Hematopoietic multipotent progenitor cell treated with erythropoietin and hydrocortisone succinate and interleukin-3 and kit ligand, for 6 days (in vitro differentiated cells): ENCODE measurements around the gene EEPD1.
"Not testable (repeated sequence)": the region's sequence is repeated elsewhere in the genome, so short reads cannot be mapped to it uniquely, and the experiment has no call there.

ENCODE experiments used
- DNase-seq: peaks from one replicate; pipeline ENCODE4 v3.0.0-alpha.2; 2015

EEPD1 gene

DNA sequence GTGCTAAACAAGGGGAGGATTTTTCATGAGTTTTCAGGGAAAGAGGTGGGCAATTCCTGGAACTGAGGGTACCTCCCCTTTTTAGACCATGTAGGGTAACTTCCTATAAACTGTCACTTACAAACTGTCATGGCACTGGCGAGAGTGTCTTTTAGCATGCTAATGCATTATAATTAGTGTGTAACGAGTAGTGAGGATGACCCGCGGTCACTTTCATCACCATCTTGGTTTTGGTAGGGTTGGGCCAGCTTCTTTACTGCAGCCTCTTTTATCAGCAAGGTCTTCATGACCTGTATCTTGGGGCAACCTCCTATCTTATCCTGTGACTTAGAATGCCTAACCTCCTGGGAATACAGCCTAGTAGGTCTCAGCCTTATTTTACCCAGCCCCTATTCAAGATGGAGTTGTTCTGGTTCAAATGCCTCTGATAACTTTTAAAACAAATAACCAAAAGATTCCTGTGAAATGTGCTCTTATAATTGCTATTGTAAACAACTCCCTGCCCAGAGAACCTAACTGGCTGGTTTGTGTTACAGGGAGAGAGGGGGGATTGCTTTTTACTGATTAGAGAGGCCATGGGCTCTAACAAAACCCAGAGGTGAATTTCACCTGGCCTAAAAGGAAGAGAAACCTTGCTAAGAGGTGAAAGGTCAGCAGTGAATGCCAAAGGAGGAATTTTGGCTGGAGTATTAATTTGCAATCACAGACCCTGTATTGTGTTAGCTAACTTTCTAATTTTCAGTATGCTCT, 64.3 kb downstream of the EEPD1 start:
- DNase-seq: no peak

DNA sequence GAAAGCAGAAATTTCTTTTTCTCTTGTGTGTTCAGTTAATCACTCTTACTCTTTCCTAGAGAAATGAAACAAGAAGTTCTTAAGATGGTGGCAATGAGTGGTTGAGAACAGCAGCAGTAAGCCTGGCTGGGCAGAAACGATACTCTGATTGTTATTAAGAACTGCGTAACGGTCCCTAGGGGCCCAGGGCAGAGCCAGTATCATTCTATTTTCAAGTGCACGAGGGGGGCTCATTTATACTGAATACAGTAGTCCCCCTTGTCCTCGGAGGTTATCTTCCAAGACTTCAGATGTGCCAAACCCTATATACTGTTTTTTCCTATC, 64.9 kb downstream of the EEPD1 start:
- DNase-seq: no peak

DNA sequence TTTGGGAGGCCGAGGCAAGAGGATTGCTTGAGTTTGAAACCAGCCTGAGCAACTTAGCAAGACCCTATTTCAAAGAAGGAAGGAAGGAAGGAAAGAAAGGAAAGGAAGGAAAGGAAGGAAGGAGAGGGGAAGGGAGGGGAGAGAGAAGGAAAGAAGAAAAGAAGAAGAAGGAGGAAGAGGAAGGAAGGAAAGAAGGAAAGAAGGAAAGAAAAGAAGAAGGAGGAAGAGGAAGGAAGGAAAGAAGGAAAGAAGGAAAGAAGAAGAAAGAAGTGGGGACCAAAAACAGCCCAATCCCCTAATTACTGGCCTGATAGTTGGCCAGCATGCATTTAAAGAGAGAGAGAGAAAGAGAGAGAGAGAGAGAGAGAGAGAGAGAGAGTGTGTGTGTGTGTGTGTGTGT, 66.4 kb downstream of the EEPD1 start:
- DNase-seq: no peak

DNA sequence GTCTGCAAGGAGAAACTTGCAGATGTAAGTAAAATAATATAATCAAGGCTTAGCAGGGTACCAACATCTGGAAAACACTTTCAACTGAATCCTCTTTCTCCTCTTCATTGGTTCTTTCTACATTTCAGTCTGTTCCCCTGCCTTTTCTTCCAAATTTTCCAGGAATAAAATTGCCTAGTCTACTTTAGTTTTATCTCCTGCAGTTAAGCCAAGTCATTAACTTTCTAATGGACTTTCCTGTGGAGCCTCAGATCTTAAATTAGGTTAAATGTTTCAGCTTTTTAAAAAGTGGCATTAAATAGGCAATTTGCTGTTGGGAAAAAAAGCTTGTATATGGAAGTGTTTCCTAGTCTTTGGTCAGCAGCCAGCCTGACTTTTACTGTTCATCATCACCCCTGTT, 70.8 kb downstream of the EEPD1 start:
- no peak for DNase-seq

DNA sequence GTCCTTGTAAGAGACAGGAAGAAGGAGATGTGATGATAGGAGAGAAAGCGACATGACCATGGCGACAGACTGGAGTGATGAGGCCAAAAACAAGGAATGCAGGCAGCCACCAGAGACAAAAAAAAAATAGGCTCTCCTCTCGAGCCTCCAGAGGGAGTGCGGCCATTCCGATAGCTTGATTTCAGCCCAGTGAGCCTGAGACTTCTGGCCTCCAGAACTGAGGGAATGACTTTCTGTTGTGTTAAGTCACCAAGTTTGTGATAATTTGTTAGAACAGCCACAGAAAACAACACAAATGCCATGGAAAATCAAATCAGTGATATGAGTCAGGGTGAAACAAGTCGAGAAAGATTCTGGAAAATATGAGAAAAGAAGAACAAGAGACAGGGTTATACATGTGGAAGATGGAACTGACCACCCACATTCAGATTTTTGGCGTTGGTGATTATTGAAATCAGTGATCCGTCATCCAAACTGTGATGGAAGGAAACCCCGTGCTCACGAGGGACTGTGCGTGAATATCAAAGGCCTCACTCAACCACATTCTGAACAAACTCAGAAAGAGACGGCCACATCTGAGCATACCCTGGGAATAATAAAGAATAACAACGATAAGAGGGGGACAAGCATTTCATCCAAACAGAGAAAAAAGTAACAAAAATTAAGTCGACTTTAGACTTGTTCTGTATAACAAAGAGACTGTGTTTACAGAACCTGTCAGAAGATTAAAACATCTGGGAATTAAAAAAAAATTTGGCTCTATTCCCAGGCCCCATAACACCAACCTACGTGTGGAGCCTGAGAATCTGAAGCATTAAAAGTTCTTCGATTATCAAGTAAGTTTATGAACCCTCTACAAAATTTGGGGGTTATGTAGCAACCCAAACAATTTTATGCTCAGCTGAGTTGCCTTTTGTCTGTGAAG, 72.1 kb downstream of the EEPD1 start:
- no peak for DNase-seq

- no peak for DNase-seq
Observed at GRCh38 chr7:36226151-36226550, 73.1 kb downstream of the EEPD1 start.

DNA sequence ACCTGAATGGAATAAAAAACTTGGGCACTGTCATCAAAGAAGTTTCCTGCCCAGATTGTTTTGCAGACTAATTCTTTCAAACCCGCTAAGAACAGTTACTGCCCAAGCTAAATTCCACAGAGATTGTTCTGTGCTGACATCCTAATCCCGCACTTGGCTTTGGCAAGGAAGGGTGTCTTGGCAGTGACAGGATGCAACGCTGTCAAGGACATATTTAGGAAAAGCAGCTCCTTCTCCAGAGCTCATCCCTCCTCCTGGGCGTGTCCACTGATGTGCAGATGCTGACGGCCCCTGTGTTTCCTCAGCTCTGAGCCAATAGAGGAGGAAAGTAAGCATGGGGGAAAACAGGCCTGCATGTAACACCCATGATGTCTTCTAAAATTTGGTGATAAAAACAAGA, 74.2 kb downstream of the EEPD1 start:
- DNase-seq: no peak

GRCh38 chr7:36228039-36228438, 75.0 kb downstream of the EEPD1 start:
- no peak for DNase-seq

- DNase-seq: no peak
Observed at GRCh38 chr7:36231406-36231805, 78.4 kb downstream of the EEPD1 start.

DNA sequence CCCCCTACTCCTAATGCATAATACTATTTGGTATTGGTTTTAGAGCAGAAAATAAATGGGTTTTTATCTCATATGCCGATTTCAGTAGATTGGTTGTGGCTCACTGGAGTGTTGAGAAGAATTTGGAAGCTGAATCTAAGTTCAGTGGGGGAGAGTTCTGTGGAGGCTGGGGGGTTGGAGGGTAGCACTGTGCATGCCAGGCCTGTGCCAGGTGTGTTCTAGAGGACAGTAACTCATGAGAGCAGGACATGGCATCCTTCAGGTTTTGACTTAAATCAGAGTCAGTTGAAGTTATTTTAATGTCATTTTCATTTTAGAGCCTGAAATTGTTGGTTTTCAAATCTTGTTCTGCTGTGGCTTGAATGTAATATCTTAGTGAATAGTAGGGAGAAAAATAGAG, 79.5 kb downstream of the EEPD1 start:
- no peak for DNase-seq

DNA sequence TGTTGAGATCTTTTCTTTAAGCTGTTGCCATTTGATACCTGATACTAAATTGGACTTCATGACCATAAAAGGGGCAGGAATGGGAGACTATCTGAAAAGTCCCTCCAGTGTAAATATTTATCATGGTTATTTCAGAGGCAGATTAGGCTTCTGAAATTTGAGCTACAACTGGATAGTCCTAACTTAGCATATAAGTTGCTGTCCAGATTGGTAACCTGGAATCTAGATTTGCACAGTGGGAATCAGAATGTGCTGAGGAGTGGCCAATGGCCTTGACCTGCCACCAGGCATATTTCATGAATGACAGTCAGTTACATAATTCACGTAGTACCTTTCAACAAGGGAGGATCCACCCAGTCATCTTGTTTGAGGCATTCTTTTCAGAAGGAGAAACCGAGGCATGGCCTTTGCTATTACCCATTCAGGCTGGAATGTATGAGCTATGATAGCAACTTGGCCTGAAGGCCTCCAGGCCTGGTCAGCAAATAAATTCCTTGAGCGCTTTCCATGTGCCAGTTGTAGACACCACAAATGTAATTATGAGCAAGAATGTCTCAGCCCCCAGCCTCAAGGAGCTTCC, 80.0 kb downstream of the EEPD1 start:
- DNase-seq: no peak

DNA sequence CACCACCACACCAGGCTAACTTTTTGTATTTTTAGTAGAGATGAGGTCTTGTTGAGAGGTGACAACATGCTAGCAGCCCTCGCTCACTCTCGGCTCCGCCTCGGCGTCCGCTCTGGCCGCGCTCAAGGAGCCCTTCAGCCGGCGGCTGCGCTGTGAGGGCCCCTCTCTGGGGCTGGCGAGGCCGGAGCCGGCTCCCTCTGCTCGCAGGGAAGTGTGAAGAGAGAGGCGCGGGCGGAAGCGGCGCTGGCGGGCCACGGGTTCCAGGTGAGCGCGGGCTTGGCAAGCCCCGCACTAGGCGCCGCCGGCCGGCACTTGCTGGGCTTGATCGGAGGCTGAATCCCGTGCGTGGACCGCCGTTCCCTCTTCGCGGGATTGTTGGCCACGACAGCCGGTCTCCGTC, 83.0 kb downstream of the EEPD1 start:
- DNase-seq: no peak

DNA sequence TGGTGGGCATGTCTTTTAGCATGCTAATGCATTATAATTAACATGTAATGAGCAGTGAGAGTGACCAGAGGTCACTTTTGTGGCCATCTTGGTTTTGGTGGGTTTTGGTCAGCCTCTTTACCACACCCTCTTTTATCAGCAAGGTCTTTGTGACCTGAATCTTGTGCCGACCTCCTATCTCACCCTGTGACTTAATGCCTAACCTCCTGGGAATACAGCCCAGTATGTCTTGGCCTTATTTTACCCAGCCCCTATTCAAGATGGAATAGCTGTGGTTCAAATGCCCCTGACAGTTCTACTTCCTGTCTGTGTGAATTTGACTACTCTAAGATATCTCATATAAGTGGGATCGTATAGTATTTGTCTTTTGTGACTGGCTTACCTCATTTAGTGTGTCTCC, 85.1 kb downstream of the EEPD1 start:
- no peak for DNase-seq

DNA sequence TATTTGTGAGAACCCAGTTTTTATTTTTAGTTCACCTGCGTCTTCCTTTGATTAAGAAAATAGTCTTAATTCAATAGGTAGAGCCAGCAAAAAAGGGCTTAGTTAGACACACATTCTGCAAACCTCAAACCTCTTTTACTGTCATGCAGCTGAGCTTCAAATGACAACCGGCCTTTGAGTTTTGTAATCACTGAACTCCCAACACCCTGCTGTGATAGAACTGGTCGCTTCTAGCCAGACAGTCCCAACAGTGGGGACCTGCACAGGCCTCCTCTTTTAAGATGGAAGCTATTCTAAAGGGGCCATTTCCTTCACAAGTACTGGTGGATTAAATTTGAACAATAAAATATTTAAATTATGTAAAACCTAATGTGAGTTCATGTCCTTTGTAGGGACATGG, 90.3 kb downstream of the EEPD1 start:
- not testable (repeated sequence) for DNase-seq

GRCh38 chr7:36244001-36244400, 90.9 kb downstream of the EEPD1 start:
- not testable (repeated sequence) for DNase-seq

GRCh38 chr7:36244429-36244828, 91.4 kb downstream of the EEPD1 start:
- DNase-seq: no peak

DNA sequence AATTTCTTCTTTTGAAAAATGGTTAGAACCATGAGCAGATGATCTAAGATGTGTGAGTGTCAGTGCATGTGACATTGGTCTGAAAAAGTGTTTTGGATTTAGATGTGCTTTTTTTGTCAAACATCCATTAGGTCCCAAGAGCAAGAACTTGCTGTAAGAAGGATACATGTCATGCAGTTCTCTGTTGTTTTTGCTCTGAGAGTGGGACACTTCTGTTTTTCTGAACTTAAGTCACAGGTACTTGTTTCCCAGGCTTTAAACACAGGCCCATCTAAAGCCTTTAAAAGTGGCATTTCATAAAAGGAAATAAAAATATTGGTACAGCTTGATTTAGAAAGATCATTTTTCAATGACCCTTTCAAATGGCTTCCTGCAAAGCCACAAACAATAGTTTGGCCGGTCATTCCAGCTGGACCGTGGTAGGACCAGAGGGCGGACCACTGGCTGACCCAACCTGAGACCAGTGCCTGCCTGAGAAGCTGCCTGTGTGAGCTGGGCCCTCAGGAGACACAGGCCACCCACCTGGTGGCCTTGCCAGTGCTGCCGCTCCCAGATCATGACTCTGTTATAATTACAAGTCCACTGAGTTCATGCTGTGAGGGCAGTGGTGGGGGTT, 92.7 kb downstream of the EEPD1 start:
- DNase-seq: no peak

DNA sequence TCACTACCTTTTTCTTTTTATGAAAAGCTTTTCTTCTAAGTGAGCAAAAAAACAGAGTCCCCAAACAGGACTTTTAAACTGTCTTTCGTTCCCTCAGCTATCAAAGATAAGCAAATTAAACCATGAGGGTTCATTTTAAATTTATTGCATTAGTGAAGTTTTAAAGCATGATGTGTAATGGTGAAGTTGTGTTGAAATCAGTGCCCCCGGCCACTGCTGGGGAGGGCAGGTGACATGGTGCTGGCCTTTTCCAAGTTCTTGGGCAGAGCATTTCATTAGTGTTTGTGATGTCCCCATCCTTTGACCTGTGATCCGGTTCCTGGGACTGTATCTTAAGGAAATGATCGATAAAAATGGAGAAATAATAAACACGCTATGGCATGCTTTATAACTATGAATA, 96.0 kb downstream of the EEPD1 start:
- DNase-seq: no peak

DNA sequence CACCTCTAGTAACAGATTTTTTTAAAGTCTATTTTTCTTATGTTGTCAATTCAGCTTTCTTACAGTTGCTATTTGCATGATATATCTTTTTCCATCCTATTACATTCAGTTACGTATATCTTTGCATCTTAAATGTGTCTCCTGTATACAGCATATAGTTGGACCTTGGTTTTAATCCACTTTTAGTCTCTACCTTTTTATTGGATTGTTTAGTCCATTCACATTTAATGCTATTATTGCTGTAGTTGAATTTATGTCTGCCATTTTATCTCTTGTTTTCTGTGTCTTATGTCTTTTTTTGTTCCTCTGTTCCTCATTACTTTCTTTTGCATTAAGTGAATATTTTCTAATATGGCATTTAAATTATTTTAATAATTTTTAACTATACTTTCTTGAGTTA, 100.6 kb downstream of the EEPD1 start:
- DNase-seq: no peak

GRCh38 chr7:36258510-36259259, 105.6 kb downstream of the EEPD1 start:
- not testable (repeated sequence) for DNase-seq

- no peak for DNase-seq
Observed at GRCh38 chr7:36260481-36260880, 107.4 kb downstream of the EEPD1 start.

- peak; percentile 22 for DNase-seq
Observed at GRCh38 chr7:36261019-36261754, 108.1 kb downstream of the EEPD1 start.
